CD1c-positive myeloid dendritic cell (primary cell): ENCODE measurements around the gene KRT76.

ENCODE experiments used
- DNase-seq: peaks from one replicate; pipeline ENCODE4 v3.0.0-alpha.2; 2016; ENCODE audit errors: extremely low spot score

Gene KRT76

GRCh38 chr12:52730793-52731192, 46.4 kb downstream of the KRT76 start:
- no peak for DNase-seq

GRCh38 chr12:52730383-52730782, 46.8 kb downstream of the KRT76 start:
- no peak for DNase-seq

GRCh38 chr12:52729147-52729546, 48.0 kb downstream of the KRT76 start:
- DNase-seq: no peak

- no peak for DNase-seq
Observed at GRCh38 chr12:52728374-52728773, 48.8 kb downstream of the KRT76 start.

GRCh38 chr12:52727037-52727436, 50.1 kb downstream of the KRT76 start:
- DNase-seq: no peak

GRCh38 chr12:52726451-52726850, 50.7 kb downstream of the KRT76 start:
- no peak for DNase-seq

GRCh38 chr12:52724384-52724783, 52.8 kb downstream of the KRT76 start:
- no peak for DNase-seq

- DNase-seq: no peak
Observed at GRCh38 chr12:52722680-52723079, 54.5 kb downstream of the KRT76 start.

- no peak for DNase-seq
Observed at GRCh38 chr12:52721838-52722470, 55.2 kb downstream of the KRT76 start.

- DNase-seq: no peak
Observed at GRCh38 chr12:52720365-52720886, 56.7 kb downstream of the KRT76 start.
